Activated gamma-delta T cell treated with Interleukin-2 at 50 U/mL for 16 hours (primary cell): ENCODE data around the gene NCS1.
"Not testable (repeated sequence)": the region's sequence is repeated elsewhere in the genome, so short reads cannot be mapped to it uniquely, and the experiment has no call there.

Source experiments
- DNase-seq: peaks from one replicate; pipeline ENCODE4 v3.0.0-alpha.2; 2020

Gene NCS1

GRCh38 chr9:130242270-130243014 lies 70.2 kb downstream of the NCS1 start:
- DNase-seq, result no peak

- peak; percentile 82 for DNase-seq
These were observed 71.0 kb downstream of the NCS1 start for GRCh38 chr9:130243015-130243881.

GRCh38 chr9:130243882-130244170 lies 71.6 kb downstream of the NCS1 start:
- no peak for DNase-seq

GRCh38 chr9:130244548-130245165 lies 72.5 kb downstream of the NCS1 start:
- no peak for DNase-seq

- DNase-seq, result no peak
These were observed 73.3 kb downstream of the NCS1 start for GRCh38 chr9:130245474-130245873.

GRCh38 chr9:130246126-130246525 lies 73.9 kb downstream of the NCS1 start:
- DNase-seq, result no peak

GRCh38 chr9:130254747-130255630 lies 82.8 kb downstream of the NCS1 start:
- DNase-seq, result no peak

- DNase-seq, result no peak
These were observed 83.5 kb downstream of the NCS1 start for GRCh38 chr9:130255631-130256134.

GRCh38 chr9:130256644-130257043 lies 84.4 kb downstream of the NCS1 start:
- no peak for DNase-seq

- not testable (repeated sequence) for DNase-seq
These were observed 85.9 kb downstream of the NCS1 start for GRCh38 chr9:130258137-130258536.

- no peak for DNase-seq
These were observed 86.8 kb downstream of the NCS1 start for GRCh38 chr9:130259044-130259443.

- no peak for DNase-seq
These were observed 88.9 kb downstream of the NCS1 start for GRCh38 chr9:130260816-130261765.

GRCh38 chr9:130262061-130262745 lies 90.0 kb downstream of the NCS1 start:
- DNase-seq, result no peak

- no peak for DNase-seq
These were observed 90.6 kb downstream of the NCS1 start for GRCh38 chr9:130262771-130263170.

- no peak for DNase-seq
These were observed 91.6 kb downstream of the NCS1 start for GRCh38 chr9:130263601-130264413.

- no peak for DNase-seq
These were observed 92.5 kb downstream of the NCS1 start for GRCh38 chr9:130264414-130265350.

- no peak for DNase-seq
These were observed 93.4 kb downstream of the NCS1 start, which contains the start of gene HMCN2 for GRCh38 chr9:130265431-130266235. Gene HMCN2, plus strand, starts transcription at chr9:130265760. Its CDS starts 119 bp downstream, at chr9:130265879.
